ENCODE results near the gene FHIT.

DNA sequence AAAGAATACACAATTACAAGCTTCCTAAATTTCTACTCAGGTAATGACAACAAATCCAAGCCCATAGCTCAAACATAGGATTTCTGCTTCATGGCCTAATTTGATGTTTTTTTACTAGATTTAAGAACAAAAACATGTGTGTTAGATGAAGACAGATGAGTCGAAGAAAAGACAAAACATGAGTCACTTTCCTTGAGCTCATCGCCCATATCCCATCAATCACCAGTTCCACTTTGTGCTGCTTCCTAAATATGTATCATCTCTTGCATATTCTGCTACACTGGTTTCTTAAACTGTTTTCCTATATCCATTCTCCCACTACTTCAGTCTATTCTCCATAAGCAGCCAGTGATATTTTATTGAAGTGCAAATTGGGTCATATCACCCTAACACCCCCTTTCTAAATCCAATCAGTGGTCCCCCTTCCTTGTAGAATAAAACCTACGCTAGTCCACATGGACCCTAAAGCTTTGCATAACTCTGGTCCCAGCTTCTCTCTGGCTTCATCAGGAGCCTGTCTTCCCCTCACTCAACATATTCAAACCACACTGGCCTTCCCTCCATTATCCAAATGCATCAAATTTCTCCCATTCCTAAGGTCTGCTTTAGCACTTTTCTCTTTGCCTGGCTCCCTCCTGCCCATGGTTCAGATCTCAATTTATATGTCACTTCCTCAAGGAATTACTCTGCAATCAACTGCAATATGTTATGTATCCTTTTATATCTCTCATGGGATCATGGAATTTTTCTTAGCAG lies 1033.9 kb downstream of the FHIT start:
- TF ChIP-seq, protein P1, sequence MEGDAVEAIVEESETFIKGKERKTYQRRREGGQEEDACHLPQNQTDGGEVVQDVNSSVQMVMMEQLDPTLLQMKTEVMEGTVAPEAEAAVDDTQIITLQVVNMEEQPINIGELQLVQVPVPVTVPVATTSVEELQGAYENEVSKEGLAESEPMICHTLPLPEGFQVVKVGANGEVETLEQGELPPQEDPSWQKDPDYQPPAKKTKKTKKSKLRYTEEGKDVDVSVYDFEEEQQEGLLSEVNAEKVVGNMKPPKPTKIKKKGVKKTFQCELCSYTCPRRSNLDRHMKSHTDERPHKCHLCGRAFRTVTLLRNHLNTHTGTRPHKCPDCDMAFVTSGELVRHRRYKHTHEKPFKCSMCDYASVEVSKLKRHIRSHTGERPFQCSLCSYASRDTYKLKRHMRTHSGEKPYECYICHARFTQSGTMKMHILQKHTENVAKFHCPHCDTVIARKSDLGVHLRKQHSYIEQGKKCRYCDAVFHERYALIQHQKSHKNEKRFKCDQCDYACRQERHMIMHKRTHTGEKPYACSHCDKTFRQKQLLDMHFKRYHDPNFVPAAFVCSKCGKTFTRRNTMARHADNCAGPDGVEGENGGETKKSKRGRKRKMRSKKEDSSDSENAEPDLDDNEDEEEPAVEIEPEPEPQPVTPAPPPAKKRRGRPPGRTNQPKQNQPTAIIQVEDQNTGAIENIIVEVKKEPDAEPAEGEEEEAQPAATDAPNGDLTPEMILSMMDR (IDR thresholded peaks at IDR 0.05): no peak
- no peak for TF ChIP-seq EZH2phosphoT487 (IDR thresholded peaks at IDR 0.05)

All from neural progenitor cell (in vitro differentiated cells).